ENCODE measurements around the gene OTX2. TPM values are rescaled to one million over a fixed set of nuclear protein-coding genes. Genes with fewer than 3 reads are reported as not detected.

The OTX2 gene
- total RNA-seq, 2 experiments from 2014 or later, result not detected

GRCh38 chr14:56829151-56829550 is 18.9 kb upstream of the OTX2 start:
- Histone ChIP-seq H3K27ac (ENCODE audit: low read depth, low read length, poor library complexity, severe bottlenecking) (no peak overlapping the region), H4K20me1 (ENCODE audit: insufficient read depth, low read length) (no peaks in the 10 kb centered on the region), H3K9me2 (ENCODE audit: insufficient read depth, low read length) (no peaks in the 10 kb centered on the region), H3K4me3 (ENCODE audit: low read depth, low read length, poor library complexity, severe bottlenecking) (no peak overlapping the region), H3K36me3 (ENCODE audit: insufficient read depth, low read length) (no peaks in the 10 kb centered on the region), H2AFZ (ENCODE audit: low read length) (no peak overlapping the region), H3K4me1 (ENCODE audit: insufficient read depth, low read length, poor library complexity, severe bottlenecking) (no peaks in the 10 kb centered on the region), H3K4me2 (ENCODE audit: low read length) (no peak overlapping the region), H3K79me2 (ENCODE audit: insufficient read depth, low read depth, low read length) (no peaks in the 10 kb centered on the region), H3K9me3 (ENCODE audit: low read length) (no peaks in the 10 kb centered on the region)
- no peak for TF ChIP-seq CTCF (conservative IDR thresholded peaks at IDR 0.05; ENCODE audit: low read length)
- TF ChIP-seq EZH2phosphoT487 (IDR thresholded peaks at IDR 0.05; ENCODE audit: borderline replicate concordance, low read depth, low read length), result no peak
- intact Hi-C loops (cut with micrococcal nuclease; ENCODE audit: unreplicated experiment), result no loop called here
- no TSS peak for BruUV-seq (replicated peaks)
- ChIA-PET CTCF (ENCODE audit: unreplicated experiment) (no interaction called here), POLR2A (interaction anchor here (0.7 to 0.8 kb wide), 2 partner anchors 32 to 116 kb away, joined by 4 to 6 read pairs; no protein-coding TSS in a partner anchor)
- no peak for DNase-seq (ENCODE audit: low spot score)

- Histone ChIP-seq H3K36me3 (ENCODE audit: insufficient read depth, low read length) (no peaks in the 10 kb centered on the region), H3K4me2 (ENCODE audit: low read length) (no peak overlapping the region), H4K20me1 (ENCODE audit: insufficient read depth, low read length) (no peaks in the 10 kb centered on the region), H3K9me3 (ENCODE audit: low read length) (no peaks in the 10 kb centered on the region), H3K4me1 (ENCODE audit: insufficient read depth, low read length, poor library complexity, severe bottlenecking) (no peaks in the 10 kb centered on the region), H3K4me3 (ENCODE audit: low read depth, low read length, poor library complexity, severe bottlenecking) (no peak overlapping the region), H2AFZ (ENCODE audit: low read length) (no peak overlapping the region), H3K27ac (ENCODE audit: low read depth, low read length, poor library complexity, severe bottlenecking) (no peak overlapping the region), H3K9me2 (ENCODE audit: insufficient read depth, low read length) (no peaks in the 10 kb centered on the region), H3K79me2 (ENCODE audit: insufficient read depth, low read depth, low read length) (no peaks in the 10 kb centered on the region)
- DNase-seq (ENCODE audit: low spot score), result no peak
- TF ChIP-seq CTCF (conservative IDR thresholded peaks at IDR 0.05; ENCODE audit: low read length) (no peak), EZH2phosphoT487 (IDR thresholded peaks at IDR 0.05; ENCODE audit: borderline replicate concordance, low read depth, low read length) (no peak)
- ChIA-PET POLR2A (interaction anchor here (0.8 kb wide), 1 partner anchor 12 kb away, joined by 4 read pairs; no protein-coding TSS in a partner anchor), CTCF (ENCODE audit: unreplicated experiment) (no interaction called here)
- intact Hi-C loops (cut with micrococcal nuclease; ENCODE audit: unreplicated experiment), result no loop called here
- BruUV-seq (replicated peaks), result no TSS peak
Observed at GRCh38 chr14:56826214-56826613, 15.9 kb upstream of the OTX2 start.

- intact Hi-C loops (cut with micrococcal nuclease; ENCODE audit: unreplicated experiment), result no loop called here
- DNase-seq (ENCODE audit: low spot score), result no peak
- H3K79me2 ChIP-seq (ENCODE audit: insufficient read depth, low read depth, low read length), result no peaks in the 10 kb centered on the region
- H3K4me3 ChIP-seq (ENCODE audit: low read depth, low read length, poor library complexity, severe bottlenecking), result no peak overlapping the region
- H3K27ac ChIP-seq (ENCODE audit: low read depth, low read length, poor library complexity, severe bottlenecking), result no peak overlapping the region
- H3K9me3 ChIP-seq (ENCODE audit: low read length), result no peaks in the 10 kb centered on the region
- no peaks in the 10 kb centered on the region for H3K9me2 ChIP-seq (ENCODE audit: insufficient read depth, low read length)
- TF ChIP-seq CTCF (conservative IDR thresholded peaks at IDR 0.05; ENCODE audit: low read length), result no peak
- TF ChIP-seq EZH2phosphoT487 (IDR thresholded peaks at IDR 0.05; ENCODE audit: borderline replicate concordance, low read depth, low read length), result no peak
- no peak overlapping the region for H2AFZ ChIP-seq (ENCODE audit: low read length)
- H3K4me1 ChIP-seq (ENCODE audit: insufficient read depth, low read length, poor library complexity, severe bottlenecking), result no peaks in the 10 kb centered on the region
- H3K36me3 ChIP-seq (ENCODE audit: insufficient read depth, low read length), result no peaks in the 10 kb centered on the region
- H4K20me1 ChIP-seq (ENCODE audit: insufficient read depth, low read length), result no peaks in the 10 kb centered on the region
- no peak overlapping the region for H3K4me2 ChIP-seq (ENCODE audit: low read length)
- CTCF ChIA-PET (ENCODE audit: unreplicated experiment), result no interaction called here
- no TSS peak for BruUV-seq (replicated peaks)
- POLR2A ChIA-PET, result interaction anchor here (1.0 kb wide), 1 partner anchor 16 kb away, joined by 3 read pairs; no protein-coding TSS in a partner anchor
Observed at GRCh38 chr14:56821805-56822610, 11.7 kb upstream of the OTX2 start.
